Activated CD8-positive, alpha-beta T cell treated with anti-CD3 and anti-CD28 coated beads, Interleukin-2, amount 10 ng/mL, durations not matched to agents 7 days and 5 days (primary cell): ENCODE results near the gene VSTM4. TPM values are rescaled to one million over a fixed set of nuclear protein-coding genes. Genes with fewer than 3 reads are reported as not detected.

Experiments
- ATAC-seq: fragments of 150-1000 bp; cut with Tn5 transposase; one replicate; pipeline ENCODE4 v1.10.0; 2021; ENCODE audit warnings: moderate library complexity
- CTCF ChIA-PET: fragments of 350-600 bp; sonication (Branson Sonifier 250); formaldehyde crosslinking; loops from one replicate; lab custom pipeline; 2021; ENCODE audit warnings: antibody characterized with exemption; lab: Charles Lee
- POLR2A ChIA-PET: fragments of 350-600 bp; sonication (Branson Sonifier 250); formaldehyde crosslinking; loops from one replicate; lab custom pipeline; 2021; ENCODE audit warnings: antibody characterized with exemption; lab: Charles Lee
- DNase-seq: peaks from one replicate; pipeline ENCODE4 v3.0.0-alpha.2; 2020
- H3K27ac Mint-ChIP-seq: one replicate; pipeline ENCODE4 v1.8.0; 2021; ENCODE audit warnings: mild to moderate bottlenecking, mixed read lengths
- H3K27me3 Mint-ChIP-seq: one replicate; pipeline ENCODE4 v1.8.0; 2021; ENCODE audit warnings: low read depth, mixed read lengths
- H3K36me3 Mint-ChIP-seq: one replicate; pipeline ENCODE4 v1.8.0; 2021; ENCODE audit warnings: low read depth, mixed read lengths
- H3K4me1 Mint-ChIP-seq: one replicate; pipeline ENCODE4 v1.8.0; 2021; ENCODE audit warnings: low read depth, mixed read lengths
- H3K4me3 Mint-ChIP-seq: one replicate; pipeline ENCODE4 v1.8.0; 2021; ENCODE audit warnings: mild to moderate bottlenecking, mixed read lengths
- H3K9me3 Mint-ChIP-seq: one replicate; pipeline ENCODE4 v1.8.0; 2022; ENCODE audit warnings: mixed read lengths; ENCODE audit not compliant: insufficient read depth
- total RNA-seq, 2 experiments: library from RNA; stranded (reverse); gene quantifications; one replicate each; pipeline ENCODE4 v1.2.3, GENCODE V29; 2021

Gene VSTM4, protein sequence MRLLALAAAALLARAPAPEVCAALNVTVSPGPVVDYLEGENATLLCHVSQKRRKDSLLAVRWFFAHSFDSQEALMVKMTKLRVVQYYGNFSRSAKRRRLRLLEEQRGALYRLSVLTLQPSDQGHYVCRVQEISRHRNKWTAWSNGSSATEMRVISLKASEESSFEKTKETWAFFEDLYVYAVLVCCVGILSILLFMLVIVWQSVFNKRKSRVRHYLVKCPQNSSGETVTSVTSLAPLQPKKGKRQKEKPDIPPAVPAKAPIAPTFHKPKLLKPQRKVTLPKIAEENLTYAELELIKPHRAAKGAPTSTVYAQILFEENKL
- not detected for total RNA-seq

GRCh38 chr10:49115015-49115795, at the start of gene VSTM4:
Gene VSTM4, minus strand, starts transcription at chr10:49115522. Its CDS starts 37 bp downstream, at chr10:49115485.
- Mint-ChIP-seq H3K36me3 (no peaks in the 10 kb centered on the region), H3K9me3 (no peaks in the 10 kb centered on the region), H3K27me3 (peaks cover 55% of the 10 kb centered on the region), H3K4me1 (peaks cover 8% of the 10 kb centered on the region), H3K27ac (no peak within 1 kb of the TSS), H3K4me3 (no peak within 1 kb of the TSS)
- DNase-seq (no peak), ATAC-seq (peak; percentile 73)
- CTCF ChIA-PET, result no interaction called here
- POLR2A ChIA-PET, result no interaction called here

GRCh38 chr10:49164559-49165188, 49.4 kb upstream of the VSTM4 start:
- Mint-ChIP-seq H3K27ac (peak overlapping the region; percentile 5), H3K36me3 (peaks cover 2% of the 10 kb centered on the region), H3K4me1 (peaks cover 16% of the 10 kb centered on the region), H3K4me3 (no peak overlapping the region), H3K27me3 (peaks cover 7% of the 10 kb centered on the region), H3K9me3 (no peaks in the 10 kb centered on the region)
- ChIA-PET CTCF (interaction anchor here (0.6 to 1.9 kb wide), 15 partner anchors 9 to 508 kb away, joined by 3 to 12 read pairs (median 4); no protein-coding TSS in a partner anchor), POLR2A (no interaction called here)
- ATAC-seq, result peak; percentile 90
- peak; percentile 70 for DNase-seq

GRCh38 chr10:49163741-49164140, 48.4 kb upstream of the VSTM4 start:
- peaks cover 16% of the 10 kb centered on the region for H3K4me1 Mint-ChIP-seq
- DNase-seq (no peak), ATAC-seq (no peak)
- no peak overlapping the region for H3K27ac Mint-ChIP-seq
- H3K9me3 Mint-ChIP-seq, result no peaks in the 10 kb centered on the region
- no peak overlapping the region for H3K4me3 Mint-ChIP-seq
- CTCF ChIA-PET, result interaction anchor here (0.6 to 1.9 kb wide), 11 partner anchors 8 to 507 kb away, joined by 3 to 12 read pairs (median 6); no protein-coding TSS in a partner anchor
- H3K27me3 Mint-ChIP-seq, result peaks cover 6% of the 10 kb centered on the region
- H3K36me3 Mint-ChIP-seq, result peaks cover 5% of the 10 kb centered on the region
- POLR2A ChIA-PET, result no interaction called here

DNA sequence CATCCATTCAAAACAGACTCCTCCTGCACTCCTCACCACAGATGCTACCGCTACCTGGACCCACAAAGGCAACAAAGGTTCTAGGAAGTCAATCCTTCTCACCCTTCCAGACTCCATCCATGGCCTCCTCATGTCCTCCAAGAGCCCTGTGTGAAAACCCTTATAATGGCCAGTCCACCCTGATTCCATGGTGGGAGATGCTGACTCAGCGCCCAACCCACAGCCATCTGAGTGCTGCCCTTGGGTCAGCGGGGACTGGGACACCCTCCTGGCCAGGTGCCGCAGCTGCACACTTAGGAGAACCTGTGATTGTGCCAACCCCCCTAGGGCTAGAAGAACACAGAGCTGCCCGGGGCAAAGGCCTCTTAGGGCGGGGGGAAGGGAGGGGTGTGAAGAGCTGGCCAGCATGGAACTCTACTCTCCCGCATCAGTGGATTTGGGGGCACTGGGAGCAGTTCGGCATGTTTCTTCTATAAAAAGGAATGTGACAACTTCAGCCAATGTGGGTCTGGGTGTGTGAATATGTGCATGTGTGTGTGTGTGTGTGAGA, 47.5 kb upstream of the VSTM4 start:
- ChIA-PET POLR2A (no interaction called here), CTCF (interaction anchor here (1.9 kb wide), 1 partner anchor 181 kb away, joined by 5 read pairs; no protein-coding TSS in a partner anchor)
- Mint-ChIP-seq H3K27ac (no peak overlapping the region), H3K9me3 (no peaks in the 10 kb centered on the region), H3K4me1 (peaks cover 22% of the 10 kb centered on the region), H3K36me3 (peaks cover 8% of the 10 kb centered on the region), H3K4me3 (no peak overlapping the region), H3K27me3 (peaks cover 8% of the 10 kb centered on the region)
- ATAC-seq, result no peak
- no peak for DNase-seq

- Mint-ChIP-seq H3K27ac (no peak overlapping the region), H3K4me3 (no peak overlapping the region), H3K36me3 (peaks cover 13% of the 10 kb centered on the region), H3K27me3 (peaks cover 8% of the 10 kb centered on the region), H3K9me3 (no peaks in the 10 kb centered on the region), H3K4me1 (peaks cover 30% of the 10 kb centered on the region)
- ChIA-PET POLR2A (no interaction called here), CTCF (interaction anchor here (1.0 to 1.4 kb wide), 2 partner anchors 10 to 505 kb away, joined by 4 to 9 read pairs; no protein-coding TSS in a partner anchor)
- ATAC-seq, result no peak
- no peak for DNase-seq
Observed at GRCh38 chr10:49162063-49162462, 46.7 kb upstream of the VSTM4 start.

- peaks cover 8% of the 10 kb centered on the region for H3K27me3 Mint-ChIP-seq
- H3K4me3 Mint-ChIP-seq, result no peak overlapping the region
- H3K36me3 Mint-ChIP-seq, result peaks cover 16% of the 10 kb centered on the region
- DNase-seq, result no peak
- no peaks in the 10 kb centered on the region for H3K9me3 Mint-ChIP-seq
- POLR2A ChIA-PET, result no interaction called here
- H3K4me1 Mint-ChIP-seq, result peaks cover 33% of the 10 kb centered on the region
- ATAC-seq, result no peak
- no peak overlapping the region for H3K27ac Mint-ChIP-seq
- CTCF ChIA-PET, result interaction anchor here (1.0 to 1.4 kb wide), 2 partner anchors 10 to 504 kb away, joined by 4 to 9 read pairs; no protein-coding TSS in a partner anchor
Observed at GRCh38 chr10:49161411-49161997, 46.2 kb upstream of the VSTM4 start.

DNA sequence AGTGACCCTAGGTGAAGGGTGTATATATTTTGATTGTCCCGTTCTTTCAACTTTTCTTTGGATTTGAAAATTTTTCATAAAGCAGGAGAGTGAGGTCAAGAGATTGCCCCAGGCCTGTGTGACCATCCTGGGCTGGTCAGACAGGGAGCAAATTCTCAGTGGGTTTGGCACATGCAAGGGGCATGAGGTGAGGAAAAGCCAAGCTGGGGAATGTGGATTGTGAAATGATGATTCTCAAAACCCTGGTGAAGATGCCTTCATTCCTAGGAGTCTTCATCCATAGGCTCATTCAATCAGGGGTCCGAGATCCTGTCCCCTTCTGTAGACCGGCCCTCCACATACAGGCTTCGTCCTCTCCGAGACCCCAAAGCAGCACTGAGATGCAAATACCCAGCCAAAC, 45.5 kb upstream of the VSTM4 start:
- H3K9me3 Mint-ChIP-seq, result no peaks in the 10 kb centered on the region
- H3K4me3 Mint-ChIP-seq, result no peak overlapping the region
- H3K4me1 Mint-ChIP-seq, result peaks cover 38% of the 10 kb centered on the region
- ATAC-seq (no peak), DNase-seq (no peak)
- H3K27me3 Mint-ChIP-seq, result peaks cover 8% of the 10 kb centered on the region
- peaks cover 18% of the 10 kb centered on the region for H3K36me3 Mint-ChIP-seq
- CTCF ChIA-PET, result interaction anchor here (1.4 kb wide), 1 partner anchor 503 kb away, joined by 9 read pairs; no protein-coding TSS in a partner anchor
- H3K27ac Mint-ChIP-seq, result no peak overlapping the region
- POLR2A ChIA-PET, result no interaction called here

GRCh38 chr10:49160110-49160509, 44.8 kb upstream of the VSTM4 start:
- DNase-seq (no peak), ATAC-seq (no peak)
- H3K4me3 Mint-ChIP-seq, result no peak overlapping the region
- peaks cover 38% of the 10 kb centered on the region for H3K4me1 Mint-ChIP-seq
- H3K27me3 Mint-ChIP-seq, result peaks cover 8% of the 10 kb centered on the region
- peaks cover 23% of the 10 kb centered on the region for H3K36me3 Mint-ChIP-seq
- CTCF ChIA-PET, result no interaction called here
- no peak overlapping the region for H3K27ac Mint-ChIP-seq
- H3K9me3 Mint-ChIP-seq, result no peaks in the 10 kb centered on the region
- POLR2A ChIA-PET, result no interaction called here

- peaks cover 8% of the 10 kb centered on the region for H3K27me3 Mint-ChIP-seq
- ChIA-PET POLR2A (no interaction called here), CTCF (no interaction called here)
- no peak overlapping the region for H3K27ac Mint-ChIP-seq
- DNase-seq, result no peak
- peaks cover 27% of the 10 kb centered on the region for H3K4me1 Mint-ChIP-seq
- no peaks in the 10 kb centered on the region for H3K9me3 Mint-ChIP-seq
- H3K36me3 Mint-ChIP-seq, result peaks cover 23% of the 10 kb centered on the region
- no peak overlapping the region for H3K4me3 Mint-ChIP-seq
- no peak for ATAC-seq
Observed at GRCh38 chr10:49158915-49159314, 43.6 kb upstream of the VSTM4 start.

- Mint-ChIP-seq H3K27ac (no peak overlapping the region), H3K4me1 (peaks cover 26% of the 10 kb centered on the region), H3K36me3 (peaks cover 23% of the 10 kb centered on the region), H3K4me3 (no peak overlapping the region), H3K9me3 (no peaks in the 10 kb centered on the region), H3K27me3 (peaks cover 9% of the 10 kb centered on the region)
- ChIA-PET CTCF (no interaction called here), POLR2A (no interaction called here)
- ATAC-seq, result no peak
- no peak for DNase-seq
Observed at GRCh38 chr10:49158404-49158803, 43.1 kb upstream of the VSTM4 start.

DNA sequence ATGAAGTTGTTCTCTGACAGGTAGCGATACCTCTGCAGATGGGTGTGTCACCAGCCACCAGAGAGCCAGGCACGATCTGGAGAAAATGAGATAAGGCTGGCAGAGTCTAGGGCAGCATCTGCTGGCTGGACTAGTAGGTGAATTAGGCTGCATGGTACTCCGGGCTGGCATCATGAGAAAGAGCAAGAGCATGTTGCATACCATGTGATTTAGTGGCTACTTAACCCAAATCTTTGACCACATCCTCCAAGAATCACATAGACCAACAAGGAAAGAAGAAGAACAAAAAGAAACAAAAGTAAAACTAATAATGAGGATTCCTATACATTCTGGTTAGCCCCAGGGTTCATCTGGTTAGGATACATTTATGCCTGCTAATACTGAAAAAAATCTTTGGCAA, 41.9 kb upstream of the VSTM4 start:
- ChIA-PET CTCF (interaction anchor here (2.7 kb wide), 1 partner anchor 501 kb away, joined by 7 read pairs; no protein-coding TSS in a partner anchor), POLR2A (no interaction called here)
- DNase-seq, result no peak
- H3K27me3 Mint-ChIP-seq, result peaks cover 13% of the 10 kb centered on the region
- H3K36me3 Mint-ChIP-seq, result peaks cover 23% of the 10 kb centered on the region
- no peaks in the 10 kb centered on the region for H3K9me3 Mint-ChIP-seq
- H3K4me3 Mint-ChIP-seq, result no peak overlapping the region
- peaks cover 26% of the 10 kb centered on the region for H3K4me1 Mint-ChIP-seq
- peak; percentile 64 for ATAC-seq
- H3K27ac Mint-ChIP-seq, result peak overlapping the region; percentile 10
